Activated T-helper 17 cell treated with anti-CD3 and anti-CD28 coated beads, Interleukin-2, amount 50 U/mL, for 72 hours (primary cell): Measurements from ENCODE around the gene IGFALS. TPM values are rescaled to one million over a fixed set of nuclear protein-coding genes. Genes with fewer than 3 reads are reported as not detected.

ENCODE experiments used
- ATAC-seq: fragments of 150-1000 bp; cut with Tn5 transposase; replicated peaks from 2 replicates; pipeline ENCODE4 v1.10.0; 2021; ENCODE audit warnings: mild to moderate bottlenecking, moderate library complexity
- H3K27ac Mint-ChIP-seq: one replicate; pipeline ENCODE4 v1.8.0; 2022; ENCODE audit warnings: mixed read lengths
- H3K27me3 Mint-ChIP-seq: one replicate; pipeline ENCODE4 v1.8.0; 2022; ENCODE audit warnings: mixed read lengths
- H3K36me3 Mint-ChIP-seq: one replicate; pipeline ENCODE4 v1.8.0; 2022; ENCODE audit warnings: low read depth, mild to moderate bottlenecking, mixed read lengths
- H3K4me1 Mint-ChIP-seq: one replicate; pipeline ENCODE4 v1.8.0; 2022; ENCODE audit warnings: mixed read lengths
- H3K4me3 Mint-ChIP-seq: one replicate; pipeline ENCODE4 v1.8.0; 2022; ENCODE audit warnings: mild to moderate bottlenecking, mixed read lengths
- H3K9me3 Mint-ChIP-seq: one replicate; pipeline ENCODE4 v1.8.0; 2022; ENCODE audit warnings: mixed read lengths
- total RNA-seq, 2 donors: library from RNA; stranded (reverse); gene quantifications; one replicate each; pipeline ENCODE4 v1.2.3, GENCODE V29; 2022

Gene IGFALS
- total RNA-seq, 2 donors from 2014 or later, result 0.13 to 0.15 TPM

- Mint-ChIP-seq H3K27me3 (no peaks in the 10 kb centered on the region), H3K36me3 (peaks cover 21% of the 10 kb centered on the region)
These were observed 30.5 kb downstream of the IGFALS start for GRCh38 chr16:1762879-1763520.

GRCh38 chr16:1762196-1762878 is 31.2 kb downstream of the IGFALS start:
- Mint-ChIP-seq H3K36me3 (peaks cover 18% of the 10 kb centered on the region), H3K27me3 (no peaks in the 10 kb centered on the region), H3K9me3 (no peaks in the 10 kb centered on the region), H3K27ac (no peak overlapping the region), H3K4me1 (no peaks in the 10 kb centered on the region), H3K4me3 (no peak overlapping the region)
- ATAC-seq, result no peak

More at GRCh38 chr16:1762879-1763520, 30.5 kb downstream of the IGFALS start:
- H3K27ac Mint-ChIP-seq, result no peak overlapping the region
- H3K4me1 Mint-ChIP-seq, result no peaks in the 10 kb centered on the region
- ATAC-seq, result no peak
- H3K4me3 Mint-ChIP-seq, result no peak overlapping the region
- H3K9me3 Mint-ChIP-seq, result no peaks in the 10 kb centered on the region

DNA sequence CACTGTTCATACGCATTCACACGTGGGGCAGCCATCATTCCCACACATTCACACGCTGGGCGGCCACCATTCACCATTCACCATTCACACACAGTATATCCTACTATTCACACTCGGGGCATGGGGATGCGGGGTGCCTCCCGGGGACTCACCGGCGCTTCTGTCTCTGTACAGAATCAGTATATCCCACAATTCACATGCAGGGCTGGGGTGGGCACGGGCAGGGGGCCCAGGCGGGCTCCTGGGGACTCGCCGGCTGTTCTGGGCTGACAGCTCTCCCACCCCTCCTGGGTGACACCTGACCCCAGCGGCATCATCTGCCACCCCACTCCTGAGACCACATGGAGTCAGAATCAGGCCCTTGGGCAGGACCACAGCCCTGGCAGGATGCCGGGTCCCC is 31.8 kb downstream of the IGFALS start:
- H3K27ac Mint-ChIP-seq, result no peak overlapping the region
- no peaks in the 10 kb centered on the region for H3K27me3 Mint-ChIP-seq
- H3K4me3 Mint-ChIP-seq, result no peak overlapping the region
- peaks cover 12% of the 10 kb centered on the region for H3K36me3 Mint-ChIP-seq
- H3K4me1 Mint-ChIP-seq, result peaks cover 2% of the 10 kb centered on the region
- ATAC-seq, result no peak
- no peaks in the 10 kb centered on the region for H3K9me3 Mint-ChIP-seq

DNA sequence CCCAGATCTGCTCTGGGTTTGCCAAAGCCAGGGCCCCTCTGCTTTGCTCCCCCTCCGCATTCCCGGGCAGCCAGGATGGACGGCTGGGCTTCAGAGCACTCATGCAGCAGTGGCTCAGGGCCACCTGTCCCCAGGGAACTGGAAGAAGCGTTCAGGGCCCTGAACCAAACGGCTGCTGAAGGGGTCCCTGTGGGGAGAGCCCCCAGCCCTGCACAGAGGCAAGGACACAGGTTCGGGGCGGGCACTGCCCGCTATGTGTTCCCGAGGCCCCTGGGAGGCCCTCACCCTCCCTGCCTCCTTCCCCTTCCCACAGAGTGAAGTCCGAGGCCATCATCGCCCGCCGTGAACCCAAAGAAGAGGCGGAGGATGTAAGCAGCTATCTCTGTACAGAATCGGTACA is 32.6 kb downstream of the IGFALS start:
- H3K9me3 Mint-ChIP-seq, result no peaks in the 10 kb centered on the region
- H3K36me3 Mint-ChIP-seq, result peaks cover 12% of the 10 kb centered on the region
- no peak for ATAC-seq
- H3K4me1 Mint-ChIP-seq, result peaks cover 5% of the 10 kb centered on the region
- no peak overlapping the region for H3K4me3 Mint-ChIP-seq
- H3K27ac Mint-ChIP-seq, result no peak overlapping the region
- no peaks in the 10 kb centered on the region for H3K27me3 Mint-ChIP-seq

GRCh38 chr16:1759511-1759910 is 34.0 kb downstream of the IGFALS start:
- H3K9me3 Mint-ChIP-seq, result no peaks in the 10 kb centered on the region
- peaks cover 5% of the 10 kb centered on the region for H3K4me1 Mint-ChIP-seq
- no peak for ATAC-seq
- peaks cover 25% of the 10 kb centered on the region for H3K36me3 Mint-ChIP-seq
- H3K27ac Mint-ChIP-seq, result no peak overlapping the region
- no peaks in the 10 kb centered on the region for H3K27me3 Mint-ChIP-seq
- H3K4me3 Mint-ChIP-seq, result no peak overlapping the region

DNA sequence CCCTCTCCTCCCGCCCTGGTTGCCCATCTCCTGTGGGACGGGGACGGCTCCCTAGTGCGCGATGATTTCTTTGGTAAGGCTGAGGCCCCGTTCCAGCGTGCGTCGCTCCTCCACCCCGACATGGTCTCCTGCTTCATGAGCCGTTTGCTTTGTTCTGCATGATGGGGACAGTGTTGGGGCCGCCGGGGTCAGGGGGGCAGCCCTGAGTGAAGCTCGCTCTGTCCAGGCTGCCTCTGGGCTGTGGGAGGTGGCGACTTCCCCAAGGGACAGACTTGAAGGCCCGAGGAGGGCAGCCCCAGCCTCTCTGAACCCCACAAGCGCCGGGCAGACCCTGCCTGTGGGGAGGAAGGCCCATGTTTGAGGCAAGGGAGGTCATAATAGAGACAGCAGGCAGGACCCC is 34.6 kb downstream of the IGFALS start:
- no peak overlapping the region for H3K4me3 Mint-ChIP-seq
- H3K27me3 Mint-ChIP-seq, result no peaks in the 10 kb centered on the region
- H3K27ac Mint-ChIP-seq, result no peak overlapping the region
- peaks cover 30% of the 10 kb centered on the region for H3K36me3 Mint-ChIP-seq
- ATAC-seq, result no peak
- H3K9me3 Mint-ChIP-seq, result no peaks in the 10 kb centered on the region
- H3K4me1 Mint-ChIP-seq, result peaks cover 5% of the 10 kb centered on the region

DNA sequence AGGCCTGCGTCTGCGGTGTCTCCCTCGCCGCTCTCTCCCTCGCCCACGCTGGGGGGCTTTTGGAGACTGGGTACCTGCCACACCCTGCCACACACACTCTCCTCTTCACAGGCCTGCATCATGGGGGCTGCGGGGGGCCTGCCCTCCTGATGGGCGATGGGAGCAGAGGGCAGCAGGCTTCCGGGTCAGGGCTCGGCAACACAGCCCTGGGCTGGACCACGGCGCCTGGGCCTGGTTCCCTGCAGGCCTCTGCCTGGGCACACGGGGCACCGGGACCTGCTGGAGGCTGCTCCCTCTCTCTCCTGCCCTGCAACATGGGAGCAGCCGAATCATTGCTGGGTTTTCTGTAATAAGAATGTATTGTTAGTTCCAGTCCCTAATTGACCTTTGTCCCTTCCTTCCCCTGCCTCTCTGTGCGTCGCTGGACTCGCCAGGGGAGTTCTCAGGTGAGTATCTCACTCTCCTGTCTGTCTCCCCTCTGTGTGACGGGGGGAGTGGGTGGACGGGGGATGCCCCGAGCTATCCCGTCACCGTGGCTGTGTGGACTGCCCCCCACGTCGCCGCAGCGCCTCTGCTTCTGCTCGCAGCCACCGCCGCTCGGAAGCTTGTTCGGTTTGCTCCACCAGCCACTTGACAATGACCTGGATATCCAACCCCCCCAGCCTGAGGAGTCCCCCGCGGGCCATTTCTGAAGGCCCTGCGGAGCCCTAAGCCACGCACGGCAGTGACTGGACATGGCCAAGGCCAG is 35.6 kb downstream of the IGFALS start:
- peak overlapping the region; percentile 48 for H3K27ac Mint-ChIP-seq
- H3K4me1 Mint-ChIP-seq, result peaks cover 5% of the 10 kb centered on the region
- H3K36me3 Mint-ChIP-seq, result peaks cover 39% of the 10 kb centered on the region

GRCh38 chr16:1754204-1754603 is 39.3 kb downstream of the IGFALS start:
- Mint-ChIP-seq H3K36me3 (peaks cover 42% of the 10 kb centered on the region), H3K27ac (no peak overlapping the region), H3K9me3 (no peaks in the 10 kb centered on the region), H3K4me1 (peaks cover 5% of the 10 kb centered on the region), H3K4me3 (no peak overlapping the region), H3K27me3 (no peaks in the 10 kb centered on the region)
- no peak for ATAC-seq

More for the DNA sequence above, 35.6 kb downstream of the IGFALS start:
- Mint-ChIP-seq H3K9me3 (no peaks in the 10 kb centered on the region), H3K27me3 (no peaks in the 10 kb centered on the region), H3K4me3 (no peak overlapping the region)
- no peak for ATAC-seq

DNA sequence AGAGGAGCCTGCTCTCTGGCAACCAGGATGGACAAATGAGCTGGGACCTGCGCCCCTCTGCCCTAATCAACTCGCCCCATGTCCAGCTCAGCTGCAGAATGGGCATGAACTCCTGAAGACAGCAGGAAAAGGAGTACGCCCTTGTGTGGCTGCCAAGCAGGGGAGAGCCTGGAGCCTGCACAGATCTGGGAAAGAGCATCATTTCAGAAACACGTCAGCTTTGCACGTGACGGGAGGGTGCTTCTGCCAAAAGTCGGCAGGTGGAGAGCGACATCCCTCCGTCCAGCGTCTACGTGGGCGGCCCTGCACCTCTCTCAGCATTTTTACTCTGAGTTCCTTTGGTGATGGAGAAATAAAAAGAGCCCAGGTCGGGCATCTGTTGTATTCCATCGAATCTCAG is 40.7 kb downstream of the IGFALS start:
- ATAC-seq, result no peak
- H3K36me3 Mint-ChIP-seq, result peaks cover 50% of the 10 kb centered on the region
- no peaks in the 10 kb centered on the region for H3K9me3 Mint-ChIP-seq
- H3K4me3 Mint-ChIP-seq, result no peak overlapping the region
- peaks cover 5% of the 10 kb centered on the region for H3K4me1 Mint-ChIP-seq
- H3K27me3 Mint-ChIP-seq, result no peaks in the 10 kb centered on the region
- no peak overlapping the region for H3K27ac Mint-ChIP-seq

GRCh38 chr16:1751946-1752345 is 41.6 kb downstream of the IGFALS start:
- no peak for ATAC-seq
- Mint-ChIP-seq H3K4me3 (no peak overlapping the region), H3K9me3 (no peaks in the 10 kb centered on the region), H3K27ac (no peak overlapping the region), H3K36me3 (peaks cover 50% of the 10 kb centered on the region), H3K4me1 (peaks cover 5% of the 10 kb centered on the region), H3K27me3 (no peaks in the 10 kb centered on the region)

DNA sequence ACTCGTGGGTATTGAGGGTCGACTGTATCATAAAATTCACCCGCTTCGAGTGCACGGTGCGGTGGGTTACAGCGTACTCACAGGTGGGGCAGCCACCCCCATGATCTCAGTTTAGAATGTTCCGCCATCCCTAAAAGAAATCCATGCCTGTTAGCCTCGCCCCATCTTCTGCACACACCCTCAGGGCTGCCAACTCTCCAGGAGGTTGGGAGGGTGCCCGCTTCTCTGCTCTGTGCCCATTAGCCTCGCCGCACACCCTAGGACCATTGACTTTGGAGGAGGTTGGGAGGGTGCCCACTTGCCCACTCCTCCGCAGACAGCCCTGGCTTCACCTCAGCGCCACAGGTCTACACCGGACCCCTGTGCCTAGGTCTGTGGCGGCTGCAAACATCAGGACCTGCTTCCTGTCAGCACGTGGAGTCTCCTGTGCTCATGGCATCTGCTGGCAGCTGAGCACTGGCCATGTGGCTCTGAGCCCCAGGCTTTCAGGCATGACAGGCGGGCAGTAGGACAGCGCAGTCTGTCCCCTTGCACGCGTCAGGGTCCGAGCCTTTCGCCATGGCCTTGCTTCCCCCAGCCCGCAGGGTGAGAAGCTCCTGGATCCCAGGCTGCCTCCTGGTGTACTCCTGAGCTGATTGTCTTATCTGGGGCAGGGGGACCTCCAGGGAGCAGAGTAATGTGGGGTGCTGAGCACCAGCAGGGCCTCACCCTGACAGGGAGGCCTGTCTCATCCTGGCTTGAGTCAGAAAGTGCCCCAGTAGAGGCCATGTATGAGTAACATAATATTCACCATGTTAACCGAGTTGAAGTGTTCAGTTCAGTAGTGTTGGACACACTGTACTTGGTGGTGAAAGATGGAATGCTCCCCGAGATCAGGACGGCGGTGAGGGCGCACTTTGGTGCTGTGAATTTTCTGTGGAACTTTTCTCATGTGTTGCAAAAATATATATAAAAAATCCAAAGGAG is 44.1 kb downstream of the IGFALS start:
- no peaks in the 10 kb centered on the region for H3K9me3 Mint-ChIP-seq
- H3K27me3 Mint-ChIP-seq, result no peaks in the 10 kb centered on the region
- H3K36me3 Mint-ChIP-seq, result peaks cover 55% of the 10 kb centered on the region
- no peak overlapping the region for H3K27ac Mint-ChIP-seq
- no peaks in the 10 kb centered on the region for H3K4me1 Mint-ChIP-seq
- peak; percentile 32 for ATAC-seq
- H3K4me3 Mint-ChIP-seq, result no peak overlapping the region

DNA sequence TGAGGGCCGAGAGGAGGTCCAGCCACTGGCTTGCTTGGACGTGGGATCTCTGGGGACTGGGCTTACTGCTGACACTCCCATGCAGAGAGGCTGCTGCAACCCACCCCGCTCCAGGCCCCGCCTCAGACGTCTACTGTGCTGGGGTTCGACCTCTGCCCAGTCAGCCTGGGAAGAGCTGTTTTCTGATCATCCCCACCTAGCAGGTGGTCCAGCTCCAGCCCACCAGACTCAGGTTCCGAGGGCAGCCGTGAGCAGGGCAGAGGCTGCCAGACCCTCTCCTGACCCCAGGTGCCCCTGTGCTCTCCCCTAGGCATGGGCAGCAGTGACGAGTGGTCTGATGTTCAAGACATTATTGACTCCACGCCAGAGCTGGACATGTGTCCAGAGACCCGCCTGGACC is 45.6 kb downstream of the IGFALS start:
- Mint-ChIP-seq H3K4me3 (no peak overlapping the region), H3K36me3 (peaks cover 44% of the 10 kb centered on the region), H3K27me3 (no peaks in the 10 kb centered on the region), H3K4me1 (no peaks in the 10 kb centered on the region), H3K9me3 (no peaks in the 10 kb centered on the region), H3K27ac (no peak overlapping the region)
- no peak for ATAC-seq

DNA sequence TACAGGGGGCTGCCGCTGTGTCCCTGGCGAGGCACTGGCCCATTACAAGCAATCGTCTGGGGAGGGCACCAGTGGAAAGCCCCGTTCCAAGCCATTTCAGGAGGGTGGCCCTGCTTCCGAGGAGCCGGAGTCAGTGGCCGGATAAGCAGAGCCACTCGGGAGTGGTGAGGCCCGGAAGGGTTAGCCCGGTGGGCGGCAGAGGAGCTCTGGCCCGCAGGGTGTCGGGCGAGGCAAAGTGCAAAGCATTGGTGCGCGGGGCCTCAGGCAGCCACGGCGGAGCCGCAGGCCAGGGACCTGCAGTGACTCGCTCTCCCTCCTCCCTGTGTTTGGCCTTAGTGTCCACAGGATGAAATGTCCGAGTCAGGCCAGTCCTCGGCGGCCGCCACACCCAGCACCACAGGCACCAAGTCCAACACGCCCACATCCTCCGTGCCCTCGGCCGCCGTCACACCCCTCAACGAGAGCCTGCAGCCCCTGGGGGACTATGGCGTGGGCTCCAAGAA is 46.8 kb downstream of the IGFALS start:
- H3K27me3 Mint-ChIP-seq, result no peaks in the 10 kb centered on the region

More for the DNA sequence above, 46.8 kb downstream of the IGFALS start:
- no peak for ATAC-seq
- Mint-ChIP-seq H3K4me3 (no peak overlapping the region), H3K36me3 (peaks cover 32% of the 10 kb centered on the region), H3K27ac (no peak overlapping the region), H3K4me1 (no peaks in the 10 kb centered on the region), H3K9me3 (no peaks in the 10 kb centered on the region)
